Transverse colon (tissue), 4 donors: Measurements from ENCODE around the gene CCNY.

Experiments
- CTCF ChIP-seq, 5 experiments: fragments of 200-600 bp in 3 of 5; fragments of 450-650 bp in 2 of 5; sonication (generic) in 3 of 5; IDR thresholded peaks; 1 replicate in 2 of 5; 2 replicates in 3 of 5; pipeline ENCODE4 v1.5.1; 2016 to 2017; ENCODE audit warnings: antibody characterized with exemption in 5 of 5, inconsistent platforms in 3 of 5, mild to moderate bottlenecking in 2 of 5, moderate library complexity in 1 of 5
- POLR2A ChIP-seq: fragments of 450-650 bp; IDR thresholded peaks from one replicate; pipeline ENCODE4 v1.6.1; 2016; ENCODE audit warnings: antibody characterized with exemption, mild to moderate bottlenecking, moderate library complexity
- POLR2AphosphoS5 ChIP-seq, 3 donors: sonication (generic); formaldehyde crosslinking; IDR thresholded peaks; one replicate each; pipeline ENCODE4 v1.6.1; 2016; ENCODE audit warnings: antibody characterized with exemption in 3 of 3

DNA sequence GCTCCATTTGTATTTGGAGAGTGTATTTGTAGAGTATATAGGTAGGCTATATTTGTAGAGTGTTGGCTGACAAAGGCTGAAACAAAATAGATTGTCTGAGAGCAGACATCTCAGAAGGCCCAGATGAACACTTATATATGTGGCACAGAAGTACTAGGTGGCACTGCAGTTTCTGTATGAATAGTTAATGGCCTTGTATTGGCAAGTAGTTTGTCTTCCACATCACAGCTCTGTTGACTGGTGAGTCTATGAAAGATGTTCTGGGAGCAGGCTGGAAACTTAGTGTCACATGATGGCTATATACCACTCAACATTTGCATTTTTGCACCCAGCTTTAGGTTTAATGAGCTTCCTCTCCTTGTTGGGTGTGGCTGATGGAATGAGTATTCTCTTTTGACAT, 51.9 kb downstream of the CCNY start:
- TF ChIP-seq CTCF (IDR thresholded peaks at IDR 0.05) (no peak), POLR2AphosphoS5 (IDR thresholded peaks at IDR 0.05) (no peak), POLR2A (no peak)
